B cell (primary cell): ENCODE results near the gene TNRC6C. TPM values are rescaled to one million over a fixed set of nuclear protein-coding genes. Genes with fewer than 3 reads are reported as not detected.

Source experiments
- ATAC-seq: fragments of 200-7000 bp; cut with Tn5 transposase; one replicate; pipeline ENCODE4 v1.10.0; 2021; ENCODE audit warnings: low read depth, mild to moderate bottlenecking, moderate number of reproducible peaks, moderate library complexity
- CTCF ChIA-PET: fragments of 350-600 bp; sonication (Branson Sonifier 250); formaldehyde crosslinking; loops from one replicate; lab custom pipeline; 2021; ENCODE audit warnings: antibody characterized with exemption, inconsistent platforms; lab: Charles Lee
- POLR2A ChIA-PET: fragments of 350-600 bp; sonication (Branson Sonifier 250); formaldehyde crosslinking; loops from one replicate; lab custom pipeline; 2021; ENCODE audit warnings: antibody characterized with exemption; lab: Charles Lee
- DNase-seq: peaks from one replicate; pipeline ENCODE4 v3.0.0; 2013
- H2AFZ ChIP-seq: 2 replicates; pipeline ENCODE4 v1.6.1; 2012; ENCODE audit warnings: mild to moderate bottlenecking, low read depth, low read length; ENCODE audit not compliant: insufficient read depth, poor library complexity, severe bottlenecking
- H3K27ac ChIP-seq, 2 donors: 1 replicate in 1 of 2; 2 replicates in 1 of 2; pipeline ENCODE4 v1.5.1; 2012 to 2013; ENCODE audit warnings: low read length in 2 of 2, mild to moderate bottlenecking in 2 of 2, moderate library complexity in 1 of 2
- H3K27me3 ChIP-seq, 4 experiments: fragments of 200-600 bp in 1 of 4; sonication (generic) in 1 of 4; replicated peaks in 1 of 4; 1 replicate in 2 of 4; 2 replicates in 2 of 4; pipeline versions ENCODE4 v1.6.1 to v1.7.0; 2013 to 2016; ENCODE audit warnings: low read length in 3 of 4, mild to moderate bottlenecking in 2 of 4, mixed read lengths in 1 of 4, moderate library complexity in 1 of 4; ENCODE audit not compliant: insufficient read depth in 4 of 4, control insufficient read depth in 3 of 4; ENCODE audit errors: control extremely low read depth in 1 of 4
- H3K36me3 ChIP-seq, 2 experiments: replicated peaks in 1 of 2; 1 replicate in 1 of 2; 2 replicates in 1 of 2; pipeline versions ENCODE4 v1.6.1 to v1.7.1; 2013; ENCODE audit warnings: low read length in 1 of 2; ENCODE audit not compliant: insufficient read depth in 2 of 2, control insufficient read depth in 1 of 2; ENCODE audit errors: control extremely low read depth in 1 of 2, extremely low read depth in 1 of 2
- H3K4me1 ChIP-seq, 2 donors: fragments of 200-600 bp in 1 of 2; sonication (generic) in 1 of 2; 1 replicate in 1 of 2; 2 replicates in 1 of 2; pipeline versions ENCODE4 v1.5.1 to v1.6.1; 2013 to 2017; ENCODE audit warnings: low read length in 2 of 2; ENCODE audit not compliant: control insufficient read depth in 2 of 2, insufficient read depth in 2 of 2
- H3K4me2 ChIP-seq: replicated peaks from 2 replicates; pipeline ENCODE3; 2012; ENCODE audit warnings: mild to moderate bottlenecking, low read depth, low read length; ENCODE audit not compliant: poor library complexity, severe bottlenecking
- H3K4me3 ChIP-seq, 5 experiments: fragments of 200-600 bp in 1 of 5; sonication (generic) in 1 of 5; 1 replicate in 3 of 5; 2 replicates in 2 of 5; pipeline versions ENCODE4 v1.5.1 to v1.7.0; 2011 to 2016; ENCODE audit warnings: low read length in 4 of 5, mild to moderate bottlenecking in 4 of 5, low read depth in 2 of 5, control low read depth in 1 of 5, moderate library complexity in 1 of 5; ENCODE audit not compliant: insufficient read depth in 1 of 5; ENCODE audit errors: control extremely low read depth in 1 of 5, extremely low read depth in 1 of 5
- H3K79me2 ChIP-seq: fragments of 200-600 bp; sonication (generic); one replicate; pipeline ENCODE4 v1.6.0; 2016; ENCODE audit warnings: low read length; ENCODE audit not compliant: control insufficient read depth, insufficient read depth
- H3K9ac ChIP-seq: fragments of 200-600 bp; sonication (generic); 2 replicates; pipeline ENCODE4 v1.6.1; 2017; ENCODE audit warnings: mild to moderate bottlenecking, low read length, moderate library complexity
- H3K9me3 ChIP-seq, 3 donors: one replicate each; pipeline versions ENCODE4 v1.6.1 to v1.7.1; 2013; ENCODE audit warnings: low read length in 2 of 3; ENCODE audit not compliant: control insufficient read depth in 2 of 3, insufficient read depth in 1 of 3; ENCODE audit errors: control extremely low read depth in 1 of 3
- H4K20me1 ChIP-seq: 2 replicates; pipeline ENCODE4 v1.6.0; 2012; ENCODE audit warnings: mild to moderate bottlenecking, low read length; ENCODE audit not compliant: insufficient read depth, control insufficient read depth, poor library complexity, severe bottlenecking
- H3K27ac Mint-ChIP-seq: one replicate; pipeline ENCODE4 v1.8.0; 2021; ENCODE audit warnings: mixed read lengths
- H3K27me3 Mint-ChIP-seq: one replicate; pipeline ENCODE4 v1.8.0; 2021; ENCODE audit warnings: mixed read lengths
- H3K4me1 Mint-ChIP-seq: one replicate; pipeline ENCODE4 v1.8.0; 2021; ENCODE audit warnings: mixed read lengths
- H3K4me3 Mint-ChIP-seq: one replicate; pipeline ENCODE4 v1.8.0; 2021; ENCODE audit warnings: mixed read lengths
- H3K9me3 Mint-ChIP-seq: one replicate; pipeline ENCODE4 v1.8.0; 2022; ENCODE audit warnings: mixed read lengths; ENCODE audit not compliant: insufficient read depth
- CTCF ChIP-seq: fragments of 200-600 bp; IDR thresholded peaks from one replicate; pipeline ENCODE4 v1.8.0; 2022; ENCODE audit warnings: antibody characterized with exemption, mild to moderate bottlenecking
- EZH2 ChIP-seq: IDR thresholded peaks from 2 replicates; pipeline ENCODE4 v1.6.1; 2012; ENCODE audit warnings: borderline replicate concordance, low read depth, mild to moderate bottlenecking, moderate library complexity, low read length; ENCODE audit not compliant: insufficient read depth, poor library complexity, severe bottlenecking
- WGBS: methylation state at CpG from one replicate; pipeline ENCODE4 v1.1.5; 2013; ENCODE audit warnings: missing lambda C conversion rate; ENCODE audit not compliant: insufficient coverage; 5-methylcytosine and 5-hydroxymethylcytosine counted together
- intact Hi-C: fragments of 100-400 bp; cut with micrococcal nuclease; formaldehyde crosslinking; loops from one replicate; pipeline ENCODE4 v1.10.0; 2022
- polyA plus RNA-seq: library from polyadenylated mRNA; depleted of rRNA; stranded (reverse); fragments of >200 nt; gene quantifications from 2 replicates; pipeline ENCODE4 v1.2.3, GENCODE V29; 2012
- total RNA-seq, 2 donors: library from RNA; stranded (reverse); fragments of 120-200 nt in 1 of 2; gene quantifications; 1 replicate in 1 of 2; 2 replicates in 1 of 2; pipeline versions ENCODE4 v1.2.3 to v1.2.4, GENCODE V29; 2013 to 2022

TNRC6C gene
- total and polyA plus RNA-seq, 2 donors (not counting 1 experiment from before 2014, with no cell fraction given) = 3.9 to 63.8 TPM

- H3K4me1 ChIP-seq = no peaks in the 10 kb centered on the region
- peaks cover 10% of the 10 kb centered on the region for H3K79me2 ChIP-seq
- Mint-ChIP-seq H3K4me1 (peaks cover 16% of the 10 kb centered on the region), H3K9me3 (no peaks in the 10 kb centered on the region), H3K27ac (no peak overlapping the region), H3K4me3 (no peak overlapping the region), H3K27me3 (no peaks in the 10 kb centered on the region)
- peaks cover 22% of the 10 kb centered on the region for H4K20me1 ChIP-seq
- intact Hi-C loops = no loop called here
- ChIA-PET POLR2A (interaction anchor here (0.6 to 0.9 kb wide), 3 partner anchors 21 to 296 kb away, joined by 4 to 5 read pairs (median 4); partner anchors contain the start of gene TNRC6C), CTCF (interaction anchor here (6.5 kb wide), 1 partner anchor 11 kb away, joined by 25 read pairs; no protein-coding TSS in a partner anchor)
- TF ChIP-seq EZH2 (no peak), CTCF (no peak)
- DNase-seq = no peak
- H3K9ac ChIP-seq = no peak overlapping the region
- ATAC-seq = no peak
- peaks cover 0 to 11% of the 10 kb centered on the region in 2 experiments for H3K36me3 ChIP-seq
- H3K27ac ChIP-seq = no peak overlapping the region
- H2AFZ ChIP-seq = no peak overlapping the region
- H3K4me2 ChIP-seq = no peak overlapping the region
- H3K4me3 ChIP-seq = no peak overlapping the region
- no peaks in the 10 kb centered on the region for H3K27me3 ChIP-seq
- H3K9me3 ChIP-seq = no peaks in the 10 kb centered on the region
Measured at GRCh38 chr17:78006338-78006737, 47.8 kb downstream of the TNRC6C start.

DNA sequence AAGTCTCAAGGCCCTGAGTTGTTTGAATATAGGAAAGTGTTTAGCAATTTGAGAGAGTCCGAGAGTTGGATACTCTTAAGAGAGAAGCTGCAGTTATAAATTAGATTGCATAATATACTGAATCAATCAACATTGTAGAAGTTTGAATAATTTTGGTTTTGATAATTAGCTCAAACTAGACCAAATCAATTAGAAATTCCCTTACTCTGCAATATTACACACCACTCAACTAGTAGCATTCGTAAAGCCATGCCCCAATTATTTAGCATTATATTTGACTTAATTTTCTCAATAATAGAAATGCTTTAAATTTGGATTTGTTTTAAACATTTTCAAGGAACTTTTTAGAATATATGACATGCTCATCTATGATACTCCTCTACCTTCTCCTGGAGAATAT lies 49.1 kb downstream of the TNRC6C start:
- H3K27ac Mint-ChIP-seq = no peak overlapping the region

More for the DNA sequence above, 49.1 kb downstream of the TNRC6C start:
- no peak overlapping the region for H3K4me3 Mint-ChIP-seq
- peaks cover 16% of the 10 kb centered on the region for H3K4me1 Mint-ChIP-seq
- Histone ChIP-seq H3K9me3 (no peaks in the 10 kb centered on the region), H4K20me1 (peaks cover 11% of the 10 kb centered on the region), H3K9ac (no peak overlapping the region), H3K27me3 (no peaks in the 10 kb centered on the region), H3K4me3 (no peak overlapping the region), H2AFZ (no peak overlapping the region), H3K79me2 (peaks cover 1% of the 10 kb centered on the region), H3K36me3 (peaks cover 0 to 15% of the 10 kb centered on the region in 2 experiments), H3K4me1 (no peaks in the 10 kb centered on the region), H3K4me2 (no peak overlapping the region), H3K27ac (no peak overlapping the region)
- DNase-seq (no peak), ATAC-seq (no peak)
- ChIA-PET CTCF (interaction anchor here (0.7 to 6.5 kb wide), 3 partner anchors 10 to 465 kb away, joined by 3 to 25 read pairs (median 14); no protein-coding TSS in a partner anchor), POLR2A (no interaction called here)
- TF ChIP-seq EZH2 (no peak), CTCF (no peak)
- WGBS = no CpG with 5 or more reads among the region's 2 CpGs
- H3K27me3 Mint-ChIP-seq = no peaks in the 10 kb centered on the region
- no peaks in the 10 kb centered on the region for H3K9me3 Mint-ChIP-seq
- intact Hi-C loops = no loop called here
